Spleen (tissue), 11 donors: Measurements from ENCODE around the gene HDAC9. TPM values are rescaled to one million over a fixed set of nuclear protein-coding genes. Genes with fewer than 3 reads are reported as not detected.
A peak's percentile ranks its signal among the peaks of the same experiment; 100 is the strongest.

ENCODE experiments used
- DNase-seq: peaks from one replicate; pipeline ENCODE4 v3.0.0-alpha.2; 2020
- H3K27ac ChIP-seq, 8 donors: fragments of 200-600 bp; sonication (generic) in 7 of 8; 1 replicate in 4 of 8; 2 replicates in 4 of 8; pipeline versions ENCODE4 v1.5.0 to v1.8.0; 2016 to 2021; ENCODE audit warnings: inconsistent platforms in 4 of 8, mild to moderate bottlenecking in 4 of 8, moderate library complexity in 1 of 8
- H3K27me3 ChIP-seq, 7 donors: fragments of 200-600 bp; sonication (generic) in 6 of 7; replicated peaks in 1 of 7; 1 replicate in 4 of 7; 2 replicates in 3 of 7; pipeline versions ENCODE4 v1.5.0 to v1.8.0; 2016 to 2021; ENCODE audit warnings: inconsistent platforms in 3 of 7, mild to moderate bottlenecking in 1 of 7
- H3K36me3 ChIP-seq, 6 donors: fragments of 200-600 bp; sonication (generic) in 5 of 6; 1 replicate in 4 of 6; 2 replicates in 2 of 6; pipeline versions ENCODE4 v1.5.0 to v1.8.0; 2016 to 2021; ENCODE audit warnings: inconsistent platforms in 2 of 6
- H3K4me1 ChIP-seq, 6 donors: fragments of 200-600 bp; sonication (generic) in 5 of 6; 1 replicate in 3 of 6; 2 replicates in 3 of 6; pipeline versions ENCODE4 v1.5.0 to v1.8.0; 2016 to 2021; ENCODE audit warnings: inconsistent platforms in 3 of 6
- H3K4me3 ChIP-seq, 8 donors: fragments of 200-600 bp; sonication (generic) in 7 of 8; 1 replicate in 4 of 8; 2 replicates in 4 of 8; pipeline versions ENCODE4 v1.5.0 to v1.8.0; 2016 to 2021; ENCODE audit warnings: inconsistent platforms in 4 of 8, mild to moderate bottlenecking in 4 of 8, moderate library complexity in 2 of 8
- H3K9me3 ChIP-seq, 8 donors: fragments of 200-600 bp; sonication (generic) in 7 of 8; 1 replicate in 4 of 8; 2 replicates in 4 of 8; pipeline versions ENCODE4 v1.5.0 to v1.8.0; 2016 to 2021; ENCODE audit warnings: inconsistent platforms in 4 of 8
- CTCF ChIP-seq, 11 experiments: fragments of 200-600 bp in 7 of 11; fragments of 450-650 bp in 4 of 11; sonication (generic) in 4 of 11; IDR thresholded peaks in 8 of 11; conservative IDR thresholded peaks in 3 of 11; 1 replicate in 7 of 11; 2 replicates in 4 of 11; pipeline versions ENCODE4 v1.4.0 to v1.8.0; 2016 to 2021; ENCODE audit warnings: antibody characterized with exemption in 11 of 11, inconsistent platforms in 4 of 11, mild to moderate bottlenecking in 1 of 11
- POLR2A ChIP-seq, 3 donors: fragments of 450-650 bp; IDR thresholded peaks; one replicate each; pipeline ENCODE4 v1.5.1; 2017; ENCODE audit warnings: antibody characterized with exemption in 3 of 3, mild to moderate bottlenecking in 1 of 3
- POLR2AphosphoS5 ChIP-seq, 3 donors: sonication (generic); formaldehyde crosslinking; IDR thresholded peaks; one replicate each; pipeline ENCODE4 v1.5.1; 2017; ENCODE audit warnings: antibody characterized with exemption in 3 of 3
- WGBS, 5 donors: extraction: QIAGEN DNeasy Blood & Tissue Kit in 3 of 5; methylation state at CpG; one replicate each; pipeline versions ENCODE4 v1.1.5 to v1.1.7; 2013 to 2018; 5-methylcytosine and 5-hydroxymethylcytosine counted together
- intact Hi-C: fragments of 100-400 bp; cut with DNase I; formaldehyde crosslinking; loops from one replicate; pipeline ENCODE4 v1.15.0; 2023; ENCODE audit warnings: low total_unique reads
- polyA plus RNA-seq, 3 donors: library from polyadenylated mRNA; stranded (reverse); fragments of 200-250 nt; gene quantifications; one replicate each; pipeline ENCODE4 v1.2.1, GENCODE V29; 2013
- total RNA-seq, 7 donors: library from RNA; depleted of rRNA in 3 of 7; stranded (reverse); fragments of >200 nt in 3 of 7; fragmentation: NEBNext Ultra II Directional in 4 of 7; extraction: Animal tissue kit (Norgen Biotek cat#: 25700) in 4 of 7; gene quantifications; one replicate each; pipeline versions ENCODE4 v1.1.0 to v1.2.1, GENCODE V29; 2016 to 2021
- donor health status: healthy with polysubstance abuse.
- donor health status: DM: no; HTN: no; CAD: no; lungs with moderate emphysema.
- donor health status: DM: no; HTN: no; CAD: no.
- donor health status: Bipolar disorder and iron deficiency.
- donor health status: healthy.
- donor health status: DM: no; HTN: no; CAD: no.
- donor health status: DM: yes; HTN: yes; CAD: no.

The HDAC9 gene
- total and polyA plus RNA-seq, 10 donors, result 15.9 to 100 (median 66.1) TPM

- 94 to 100% (median 98%) methylated on average over 1 of the region's 1 CpG for WGBS, 5 donors
- TF ChIP-seq POLR2AphosphoS5 (IDR thresholded peaks at IDR 0.05), result no peak
- TF ChIP-seq CTCF (IDR thresholded peaks at IDR 0.05 in 8 of 11, conservative IDR thresholded peaks at IDR 0.05 in 3 of 11), result no peak
- no peak for TF ChIP-seq POLR2A (IDR thresholded peaks at IDR 0.05)
- Histone ChIP-seq H3K9me3 (no peaks in the 10 kb centered on the region), H3K4me3 (no peak overlapping the region), H3K4me1 (peaks cover 0 to 36% (median 12%) of the 10 kb centered on the region in 6 donors), H3K27ac (no peak overlapping the region), H3K27me3 (no peaks in the 10 kb centered on the region), H3K36me3 (no peaks in the 10 kb centered on the region)
- intact Hi-C loops, result no loop called here
- DNase-seq, result no peak
Measured at GRCh38 chr7:18550574-18550973, 55.0 kb downstream of the HDAC9 start.

GRCh38 chr7:18552316-18552916 lies 56.9 kb downstream of the HDAC9 start:
- no peak for DNase-seq
- intact Hi-C loops, result no loop called here
- H3K27ac ChIP-seq, result peak overlapping the region in 4 of 8 donors; percentile 11 to 46 (median 18)
- H3K27me3 ChIP-seq, result no peaks in the 10 kb centered on the region
- no peak overlapping the region for H3K4me3 ChIP-seq
- no peaks in the 10 kb centered on the region for H3K9me3 ChIP-seq
- peaks cover 0 to 36% (median 12%) of the 10 kb centered on the region in 6 donors for H3K4me1 ChIP-seq
- 35 to 41% (median 39%) methylated on average over 2 of the region's 2 CpGs for WGBS, 5 donors
- no peaks in the 10 kb centered on the region for H3K36me3 ChIP-seq
- TF ChIP-seq POLR2A (IDR thresholded peaks at IDR 0.05) (no peak), POLR2AphosphoS5 (IDR thresholded peaks at IDR 0.05) (no peak), CTCF (IDR thresholded peaks at IDR 0.05 in 8 of 11, conservative IDR thresholded peaks at IDR 0.05 in 3 of 11) (no peak)

GRCh38 chr7:18552943-18553604 lies 57.5 kb downstream of the HDAC9 start:
- no peak for DNase-seq
- Histone ChIP-seq H3K36me3 (no peaks in the 10 kb centered on the region), H3K27ac (peak overlapping the region in 5 of 8 donors; percentile 10 to 46 (median 15)), H3K4me3 (no peak overlapping the region), H3K4me1 (peaks cover 0 to 41% (median 14%) of the 10 kb centered on the region in 6 donors), H3K27me3 (no peaks in the 10 kb centered on the region), H3K9me3 (no peaks in the 10 kb centered on the region)
- no peak for TF ChIP-seq POLR2A (IDR thresholded peaks at IDR 0.05)
- intact Hi-C loops, result no loop called here
- WGBS, 5 donors, result 55 to 68% (median 57%) methylated on average over 8 of the region's 8 CpGs

GRCh38 chr7:18553605-18554003 lies 58.1 kb downstream of the HDAC9 start:
- H3K27me3 ChIP-seq, result no peaks in the 10 kb centered on the region
- H3K4me3 ChIP-seq, result no peak overlapping the region
- intact Hi-C loops, result no loop called here
- WGBS, 5 donors, result 75 to 91% (median 86%) methylated on average over 3 of the region's 3 CpGs
- H3K4me1 ChIP-seq, result peaks cover 0 to 45% (median 15%) of the 10 kb centered on the region in 6 donors
- TF ChIP-seq POLR2A (IDR thresholded peaks at IDR 0.05), result no peak
- no peak for TF ChIP-seq CTCF (IDR thresholded peaks at IDR 0.05 in 8 of 11, conservative IDR thresholded peaks at IDR 0.05 in 3 of 11)
- TF ChIP-seq POLR2AphosphoS5 (IDR thresholded peaks at IDR 0.05), result no peak
- DNase-seq, result no peak
- H3K36me3 ChIP-seq, result no peaks in the 10 kb centered on the region
- H3K27ac ChIP-seq, result peak overlapping the region in 3 of 8 donors; percentile 10 to 46 (median 11)
- no peaks in the 10 kb centered on the region for H3K9me3 ChIP-seq
